Heart left ventricle (tissue), 13 donors: Measurements from ENCODE around the gene ABL1.

ENCODE experiments used
- CTCF ChIP-seq, 12 donors: fragments of 200-600 bp; sonication (generic) in 4 of 12; IDR thresholded peaks; one replicate each; pipeline versions ENCODE4 v1.5.0 to v1.8.0; 2018 to 2022; ENCODE audit warnings: antibody characterized with exemption in 12 of 12, mild to moderate bottlenecking in 5 of 12
- POLR2A ChIP-seq, 2 donors: fragments of 450-650 bp; IDR thresholded peaks; one replicate each; pipeline ENCODE4 v1.6.1; 2017; ENCODE audit warnings: antibody characterized with exemption in 2 of 2, mild to moderate bottlenecking in 2 of 2, moderate library complexity in 2 of 2
- donor health status: ischemic (EF 13 %, LVEDD 7.1; RV severe dilation, severe dysfunction).
- donor health status: DM: no; HTN: yes; CAD: no.
- donor health status: DM: no; HTN: no; CAD: no.
- donor health status: ischemic (EF 25% LVEDD 6.9; RV normal size, moderate dysfunction).
- donor health status: ischemic (EF 25% LVEDD 5.7; RV mildly dilated, moderate dysfunction).
- donor health status: ischemic (EF 35%, LVEDD 5.7; RV mildly dilated, moderate dysfunction).
- donor health status: nonischemic (EF 11% LVEDD 7.7; RV severe dilation, severe dysfunction).
- donor health status: DM: yes; HTN: yes; CAD: no.
- donor health status: PGD.
- donor health status: ischemic (EF 29% LVEDD 5.4; RV normal size, mild dysfunction).
- donor health status: nonischemic (EF 23%, LVEDD 6.1; RV moderate dilation, normal function).

- TF ChIP-seq CTCF (IDR thresholded peaks at IDR 0.05), result no peak
- no peak for TF ChIP-seq POLR2A (IDR thresholded peaks at IDR 0.05)
These were observed 53.3 kb downstream of the ABL1 start for GRCh38 chr9:130888146-130888885.
